Measurements from ENCODE around the gene CRB1.

Gene CRB1

GRCh38 chr1:197272791-197273190 is 4.7 kb downstream of the CRB1 start:
- Mint-ChIP-seq H3K27me3 (ENCODE audit: low read depth) (peaks cover 6% of the 10 kb centered on the region), H3K36me3 (ENCODE audit: low read depth) (no peaks in the 10 kb centered on the region), H3K4me3 (no peak overlapping the region), H3K27ac (no peak overlapping the region), H3K4me1 (ENCODE audit: low read depth) (no peaks in the 10 kb centered on the region), H3K9me3 (no peaks in the 10 kb centered on the region)
- no peak for DNase-seq (ENCODE audit: low spot score)

DNA sequence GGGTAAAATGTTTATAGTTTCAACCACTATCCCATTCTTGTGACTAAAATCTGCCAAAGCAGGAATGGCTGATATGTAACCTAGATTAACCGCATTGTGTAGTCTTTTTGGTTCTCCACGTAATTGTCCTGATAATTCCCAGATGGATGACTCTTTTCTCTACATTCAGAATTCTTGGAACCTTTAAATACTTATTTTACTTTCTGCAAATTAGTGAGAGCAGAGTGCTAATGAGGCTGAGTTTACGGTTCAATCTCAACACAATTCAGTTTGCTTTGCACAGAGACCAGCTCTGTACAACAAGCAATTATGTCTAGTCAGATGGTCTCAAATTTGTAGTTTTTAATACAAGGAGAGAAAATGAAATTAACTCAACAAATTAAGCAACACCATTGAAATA is 9.1 kb downstream of the CRB1 start:
- Mint-ChIP-seq H3K9me3 (no peaks in the 10 kb centered on the region), H3K4me1 (ENCODE audit: low read depth) (no peaks in the 10 kb centered on the region), H3K4me3 (no peak overlapping the region), H3K36me3 (ENCODE audit: low read depth) (no peaks in the 10 kb centered on the region), H3K27ac (no peak overlapping the region), H3K27me3 (ENCODE audit: low read depth) (peaks cover 4% of the 10 kb centered on the region)
- no peak for DNase-seq (ENCODE audit: low spot score)

DNA sequence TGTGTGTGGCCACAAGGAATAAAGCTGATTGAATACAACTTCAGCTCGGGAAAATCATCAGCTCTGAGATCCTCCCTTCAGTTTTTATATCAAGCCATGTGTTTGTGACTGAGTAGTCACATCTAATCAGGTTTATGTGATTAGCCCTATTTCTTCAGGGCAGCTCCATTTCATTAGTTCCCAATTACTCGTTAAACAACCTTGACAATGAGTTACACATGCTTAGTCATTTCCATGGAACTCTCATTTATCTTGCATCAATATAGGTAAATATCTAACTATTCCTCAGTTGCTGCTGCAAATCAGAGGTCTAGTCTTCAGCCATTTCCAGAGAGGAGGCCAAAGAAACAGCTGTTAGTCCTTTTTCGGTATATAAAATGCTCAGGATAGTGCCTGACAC is 16.3 kb downstream of the CRB1 start:
- no peaks in the 10 kb centered on the region for H3K36me3 Mint-ChIP-seq (ENCODE audit: low read depth)
- H3K4me1 Mint-ChIP-seq (ENCODE audit: low read depth), result peaks cover 1% of the 10 kb centered on the region
- peaks cover 10% of the 10 kb centered on the region for H3K27me3 Mint-ChIP-seq (ENCODE audit: low read depth)
- no peaks in the 10 kb centered on the region for H3K9me3 Mint-ChIP-seq
- no peak for DNase-seq (ENCODE audit: low spot score)
- no peak overlapping the region for H3K4me3 Mint-ChIP-seq
- H3K27ac Mint-ChIP-seq, result no peak overlapping the region

DNA sequence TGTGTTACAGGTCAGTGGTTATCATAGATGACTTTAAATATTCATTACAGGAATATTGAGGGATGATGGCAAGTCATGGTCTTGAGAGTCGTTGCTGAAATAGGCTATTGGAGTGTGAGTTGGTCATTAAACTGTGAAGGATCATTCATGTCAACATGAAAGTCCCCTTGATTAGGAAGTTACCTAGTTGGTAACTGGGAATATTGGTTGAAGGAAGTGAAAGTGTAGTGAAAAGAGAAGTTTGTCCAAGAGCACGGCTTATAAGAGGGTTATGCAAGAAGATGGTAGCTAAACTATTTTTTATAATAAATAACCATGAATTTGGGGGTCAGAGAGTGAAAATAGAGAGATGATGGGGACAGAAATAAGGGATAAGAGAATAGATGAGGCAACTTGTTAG is 16.9 kb downstream of the CRB1 start:
- H3K36me3 Mint-ChIP-seq (ENCODE audit: low read depth), result no peaks in the 10 kb centered on the region
- H3K4me3 Mint-ChIP-seq, result no peak overlapping the region
- peaks cover 1% of the 10 kb centered on the region for H3K4me1 Mint-ChIP-seq (ENCODE audit: low read depth)
- DNase-seq (ENCODE audit: low spot score), result no peak
- peaks cover 10% of the 10 kb centered on the region for H3K27me3 Mint-ChIP-seq (ENCODE audit: low read depth)
- H3K9me3 Mint-ChIP-seq, result no peaks in the 10 kb centered on the region
- H3K27ac Mint-ChIP-seq, result no peak overlapping the region

- peaks cover 3% of the 10 kb centered on the region for H3K4me1 Mint-ChIP-seq (ENCODE audit: low read depth)
- H3K9me3 Mint-ChIP-seq, result no peaks in the 10 kb centered on the region
- peaks cover 10% of the 10 kb centered on the region for H3K27me3 Mint-ChIP-seq (ENCODE audit: low read depth)
- H3K27ac Mint-ChIP-seq, result no peak overlapping the region
- no peaks in the 10 kb centered on the region for H3K36me3 Mint-ChIP-seq (ENCODE audit: low read depth)
- no peak for DNase-seq (ENCODE audit: low spot score)
- no peak overlapping the region for H3K4me3 Mint-ChIP-seq
Measured at GRCh38 chr1:197285526-197286205, 17.6 kb downstream of the CRB1 start.

GRCh38 chr1:197286634-197287033 is 18.6 kb downstream of the CRB1 start:
- no peak overlapping the region for H3K27ac Mint-ChIP-seq
- no peaks in the 10 kb centered on the region for H3K36me3 Mint-ChIP-seq (ENCODE audit: low read depth)
- no peaks in the 10 kb centered on the region for H3K9me3 Mint-ChIP-seq
- no peak overlapping the region for H3K4me3 Mint-ChIP-seq
- H3K27me3 Mint-ChIP-seq (ENCODE audit: low read depth), result peaks cover 10% of the 10 kb centered on the region
- DNase-seq (ENCODE audit: low spot score), result no peak
- peaks cover 3% of the 10 kb centered on the region for H3K4me1 Mint-ChIP-seq (ENCODE audit: low read depth)

GRCh38 chr1:197287863-197288262 is 19.8 kb downstream of the CRB1 start:
- peaks cover 10% of the 10 kb centered on the region for H3K27me3 Mint-ChIP-seq (ENCODE audit: low read depth)
- H3K4me3 Mint-ChIP-seq, result no peak overlapping the region
- no peaks in the 10 kb centered on the region for H3K36me3 Mint-ChIP-seq (ENCODE audit: low read depth)
- peaks cover 3% of the 10 kb centered on the region for H3K4me1 Mint-ChIP-seq (ENCODE audit: low read depth)
- H3K27ac Mint-ChIP-seq, result no peak overlapping the region
- no peaks in the 10 kb centered on the region for H3K9me3 Mint-ChIP-seq
- no peak for DNase-seq (ENCODE audit: low spot score)

DNA sequence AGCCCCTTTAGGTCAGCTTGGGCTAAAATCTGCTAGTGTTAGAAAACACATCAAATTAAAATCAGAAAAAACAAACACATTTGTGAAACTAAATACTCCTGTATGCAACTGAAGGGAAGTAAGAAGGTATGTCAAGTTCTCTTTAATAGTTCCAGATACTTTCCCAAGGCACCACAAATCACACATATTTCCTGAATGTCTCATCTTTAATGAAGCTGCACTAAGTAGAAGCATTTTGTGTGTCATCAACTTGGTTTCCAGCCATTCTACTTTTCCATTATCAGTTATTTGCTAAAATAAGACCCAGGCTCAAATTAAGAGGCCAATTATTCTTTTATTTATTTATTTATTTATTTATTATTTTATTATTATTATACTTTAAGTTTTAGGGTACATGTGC is 34.7 kb downstream of the CRB1 start:
- Mint-ChIP-seq H3K4me3 (no peak overlapping the region), H3K36me3 (ENCODE audit: low read depth) (no peaks in the 10 kb centered on the region), H3K27ac (no peak overlapping the region), H3K27me3 (ENCODE audit: low read depth) (no peaks in the 10 kb centered on the region), H3K4me1 (ENCODE audit: low read depth) (no peaks in the 10 kb centered on the region), H3K9me3 (no peaks in the 10 kb centered on the region)
- DNase-seq (ENCODE audit: low spot score), result no peak

GRCh38 chr1:197303463-197303862 is 35.4 kb downstream of the CRB1 start:
- Mint-ChIP-seq H3K36me3 (ENCODE audit: low read depth) (no peaks in the 10 kb centered on the region), H3K27ac (no peak overlapping the region), H3K9me3 (no peaks in the 10 kb centered on the region), H3K27me3 (ENCODE audit: low read depth) (no peaks in the 10 kb centered on the region), H3K4me1 (ENCODE audit: low read depth) (no peaks in the 10 kb centered on the region), H3K4me3 (no peak overlapping the region)
- no peak for DNase-seq (ENCODE audit: low spot score)

DNA sequence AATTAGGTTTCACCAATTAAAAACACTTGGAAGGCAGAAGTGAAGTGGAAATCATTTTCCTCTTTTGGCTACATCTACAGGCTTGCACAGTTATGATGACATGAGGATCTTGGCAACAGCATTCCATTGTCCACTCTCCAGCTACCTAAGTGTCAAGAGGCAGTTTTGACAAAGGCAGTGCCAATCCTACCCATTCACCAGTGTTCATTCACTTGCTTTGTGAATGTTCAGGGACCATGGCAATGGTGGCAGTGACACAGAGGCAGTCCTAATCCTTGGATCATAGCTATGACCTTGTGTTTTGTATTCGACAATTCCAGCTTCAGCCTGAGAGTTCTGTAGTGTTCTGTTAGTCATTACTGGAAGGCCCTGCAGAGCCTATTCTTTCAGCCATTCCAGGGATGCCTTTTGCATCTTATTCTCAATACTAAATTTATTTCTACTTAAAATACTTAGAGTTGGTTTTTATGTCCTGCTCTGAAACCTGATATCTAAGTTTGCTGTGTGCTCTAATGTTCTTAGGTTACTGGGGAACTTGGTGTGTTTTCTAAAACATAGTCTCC is 36.7 kb downstream of the CRB1 start:
- Mint-ChIP-seq H3K4me3 (no peak overlapping the region), H3K27me3 (ENCODE audit: low read depth) (no peaks in the 10 kb centered on the region), H3K27ac (no peak overlapping the region), H3K9me3 (no peaks in the 10 kb centered on the region), H3K4me1 (ENCODE audit: low read depth) (no peaks in the 10 kb centered on the region), H3K36me3 (ENCODE audit: low read depth) (no peaks in the 10 kb centered on the region)
- no peak for DNase-seq (ENCODE audit: low spot score)

DNA sequence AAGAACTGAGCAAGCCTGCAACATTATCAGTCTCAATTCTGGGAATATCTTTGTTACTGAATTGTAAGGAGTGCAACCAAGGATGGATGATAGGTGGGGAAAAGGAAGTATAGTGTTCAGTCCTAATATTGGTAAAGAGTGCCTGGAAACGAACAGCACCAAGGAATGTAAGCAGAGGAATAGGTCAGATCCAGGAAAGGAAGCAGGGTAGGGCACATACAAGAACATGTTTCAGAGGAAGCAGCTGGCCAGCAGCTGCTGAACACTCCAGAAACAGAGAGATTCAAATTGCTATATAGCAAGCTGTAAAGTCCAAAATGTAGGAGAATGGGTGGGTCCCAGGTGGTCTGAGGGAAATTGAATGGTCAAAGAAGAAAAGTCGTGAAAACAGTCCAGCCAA is 37.9 kb downstream of the CRB1 start:
- no peaks in the 10 kb centered on the region for H3K36me3 Mint-ChIP-seq (ENCODE audit: low read depth)
- no peak for DNase-seq (ENCODE audit: low spot score)
- no peak overlapping the region for H3K4me3 Mint-ChIP-seq
- no peaks in the 10 kb centered on the region for H3K4me1 Mint-ChIP-seq (ENCODE audit: low read depth)
- no peak overlapping the region for H3K27ac Mint-ChIP-seq
- H3K9me3 Mint-ChIP-seq, result no peaks in the 10 kb centered on the region
- no peaks in the 10 kb centered on the region for H3K27me3 Mint-ChIP-seq (ENCODE audit: low read depth)

- Mint-ChIP-seq H3K4me3 (no peak overlapping the region), H3K27me3 (ENCODE audit: low read depth) (no peaks in the 10 kb centered on the region), H3K9me3 (no peaks in the 10 kb centered on the region), H3K4me1 (ENCODE audit: low read depth) (no peaks in the 10 kb centered on the region), H3K36me3 (ENCODE audit: low read depth) (no peaks in the 10 kb centered on the region), H3K27ac (no peak overlapping the region)
- DNase-seq (ENCODE audit: low spot score), result no peak
Measured at GRCh38 chr1:197306381-197307062, 38.5 kb downstream of the CRB1 start.

DNA sequence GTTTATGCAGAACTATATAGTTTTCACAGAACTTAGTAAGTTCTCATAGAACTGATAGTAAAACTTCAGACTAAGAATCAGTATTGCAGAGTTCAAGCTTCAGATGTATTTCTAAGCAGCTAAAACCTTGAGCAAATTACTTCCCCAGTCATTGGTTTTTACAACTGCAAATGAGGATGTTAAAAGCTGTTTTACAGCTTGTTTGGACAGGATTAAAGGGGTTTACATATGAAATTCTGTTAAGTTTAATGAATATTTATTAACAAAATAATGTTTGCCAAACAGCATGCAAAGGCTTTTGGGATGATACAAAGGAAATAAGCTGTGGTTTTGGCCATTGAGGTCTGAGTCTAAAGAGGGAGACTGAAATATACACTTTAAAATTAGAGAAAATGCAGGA is 39.1 kb downstream of the CRB1 start:
- no peak for DNase-seq (ENCODE audit: low spot score)
- H3K27me3 Mint-ChIP-seq (ENCODE audit: low read depth), result no peaks in the 10 kb centered on the region
- no peaks in the 10 kb centered on the region for H3K4me1 Mint-ChIP-seq (ENCODE audit: low read depth)
- no peaks in the 10 kb centered on the region for H3K9me3 Mint-ChIP-seq
- H3K4me3 Mint-ChIP-seq, result no peak overlapping the region
- H3K27ac Mint-ChIP-seq, result no peak overlapping the region
- H3K36me3 Mint-ChIP-seq (ENCODE audit: low read depth), result no peaks in the 10 kb centered on the region

DNA sequence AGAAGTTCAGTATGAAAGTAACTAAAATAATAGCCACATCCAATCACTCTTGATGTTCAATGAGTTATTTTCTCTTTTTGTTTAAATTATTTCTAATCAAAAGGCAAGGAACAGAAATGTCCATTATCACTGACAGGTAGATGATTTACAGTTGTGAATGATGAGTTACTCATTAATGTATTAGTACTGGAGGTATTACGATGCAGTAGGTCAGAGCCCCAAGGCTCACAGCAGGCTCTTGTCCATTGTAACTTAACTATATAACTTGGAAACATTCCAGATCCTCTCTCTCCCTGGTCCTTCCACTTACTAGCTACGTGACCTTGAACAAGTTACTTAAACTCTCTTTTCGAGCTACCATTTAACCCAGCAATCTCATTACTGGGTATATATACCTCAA is 39.5 kb downstream of the CRB1 start:
- no peak overlapping the region for H3K4me3 Mint-ChIP-seq

More for the DNA sequence above, 39.5 kb downstream of the CRB1 start:
- Mint-ChIP-seq H3K36me3 (ENCODE audit: low read depth) (no peaks in the 10 kb centered on the region), H3K9me3 (no peaks in the 10 kb centered on the region), H3K27ac (no peak overlapping the region), H3K4me1 (ENCODE audit: low read depth) (no peaks in the 10 kb centered on the region), H3K27me3 (ENCODE audit: low read depth) (no peaks in the 10 kb centered on the region)
- no peak for DNase-seq (ENCODE audit: low spot score)

Measured in T-helper 2 cell treated with Interferon-gamma antibody and Interleukin-4, amounts not matched to agents 5 μg/mL and 100 μg/mL, for 36 hours (primary cell).